B cell (primary cell): ENCODE results near the gene KCNK17. TPM values are rescaled to one million over a fixed set of nuclear protein-coding genes. Genes with fewer than 3 reads are reported as not detected.

Experiments used
- ATAC-seq: fragments of 200-7000 bp; cut with Tn5 transposase; one replicate; pipeline ENCODE4 v1.10.0; 2021; ENCODE audit warnings: low read depth, mild to moderate bottlenecking, moderate number of reproducible peaks, moderate library complexity
- CTCF ChIA-PET: fragments of 350-600 bp; sonication (Branson Sonifier 250); formaldehyde crosslinking; loops from one replicate; lab custom pipeline; 2021; ENCODE audit warnings: antibody characterized with exemption, inconsistent platforms; lab: Charles Lee
- POLR2A ChIA-PET: fragments of 350-600 bp; sonication (Branson Sonifier 250); formaldehyde crosslinking; loops from one replicate; lab custom pipeline; 2021; ENCODE audit warnings: antibody characterized with exemption; lab: Charles Lee
- DNase-seq: peaks from one replicate; pipeline ENCODE4 v3.0.0; 2013
- H2AFZ ChIP-seq: 2 replicates; pipeline ENCODE4 v1.6.1; 2012; ENCODE audit warnings: mild to moderate bottlenecking, low read depth, low read length; ENCODE audit not compliant: insufficient read depth, poor library complexity, severe bottlenecking
- H3K27ac ChIP-seq, 2 donors: 1 replicate in 1 of 2; 2 replicates in 1 of 2; pipeline ENCODE4 v1.5.1; 2012 to 2013; ENCODE audit warnings: low read length in 2 of 2, mild to moderate bottlenecking in 2 of 2, moderate library complexity in 1 of 2
- H3K27me3 ChIP-seq, 4 experiments: fragments of 200-600 bp in 1 of 4; sonication (generic) in 1 of 4; replicated peaks in 1 of 4; 1 replicate in 2 of 4; 2 replicates in 2 of 4; pipeline versions ENCODE4 v1.6.1 to v1.7.0; 2013 to 2016; ENCODE audit warnings: low read length in 3 of 4, mild to moderate bottlenecking in 2 of 4, mixed read lengths in 1 of 4, moderate library complexity in 1 of 4; ENCODE audit not compliant: insufficient read depth in 4 of 4, control insufficient read depth in 3 of 4; ENCODE audit errors: control extremely low read depth in 1 of 4
- H3K36me3 ChIP-seq, 2 experiments: replicated peaks in 1 of 2; 1 replicate in 1 of 2; 2 replicates in 1 of 2; pipeline versions ENCODE4 v1.6.1 to v1.7.1; 2013; ENCODE audit warnings: low read length in 1 of 2; ENCODE audit not compliant: insufficient read depth in 2 of 2, control insufficient read depth in 1 of 2; ENCODE audit errors: control extremely low read depth in 1 of 2, extremely low read depth in 1 of 2
- H3K4me1 ChIP-seq, 2 donors: fragments of 200-600 bp in 1 of 2; sonication (generic) in 1 of 2; 1 replicate in 1 of 2; 2 replicates in 1 of 2; pipeline versions ENCODE4 v1.5.1 to v1.6.1; 2013 to 2017; ENCODE audit warnings: low read length in 2 of 2; ENCODE audit not compliant: control insufficient read depth in 2 of 2, insufficient read depth in 2 of 2
- H3K4me2 ChIP-seq: replicated peaks from 2 replicates; pipeline ENCODE3; 2012; ENCODE audit warnings: mild to moderate bottlenecking, low read depth, low read length; ENCODE audit not compliant: poor library complexity, severe bottlenecking
- H3K4me3 ChIP-seq, 5 experiments: fragments of 200-600 bp in 1 of 5; sonication (generic) in 1 of 5; 1 replicate in 3 of 5; 2 replicates in 2 of 5; pipeline versions ENCODE4 v1.5.1 to v1.7.0; 2011 to 2016; ENCODE audit warnings: low read length in 4 of 5, mild to moderate bottlenecking in 4 of 5, low read depth in 2 of 5, control low read depth in 1 of 5, moderate library complexity in 1 of 5; ENCODE audit not compliant: insufficient read depth in 1 of 5; ENCODE audit errors: control extremely low read depth in 1 of 5, extremely low read depth in 1 of 5
- H3K79me2 ChIP-seq: fragments of 200-600 bp; sonication (generic); one replicate; pipeline ENCODE4 v1.6.0; 2016; ENCODE audit warnings: low read length; ENCODE audit not compliant: control insufficient read depth, insufficient read depth
- H3K9ac ChIP-seq: fragments of 200-600 bp; sonication (generic); 2 replicates; pipeline ENCODE4 v1.6.1; 2017; ENCODE audit warnings: mild to moderate bottlenecking, low read length, moderate library complexity
- H3K9me3 ChIP-seq, 3 donors: one replicate each; pipeline versions ENCODE4 v1.6.1 to v1.7.1; 2013; ENCODE audit warnings: low read length in 2 of 3; ENCODE audit not compliant: control insufficient read depth in 2 of 3, insufficient read depth in 1 of 3; ENCODE audit errors: control extremely low read depth in 1 of 3
- H4K20me1 ChIP-seq: 2 replicates; pipeline ENCODE4 v1.6.0; 2012; ENCODE audit warnings: mild to moderate bottlenecking, low read length; ENCODE audit not compliant: insufficient read depth, control insufficient read depth, poor library complexity, severe bottlenecking
- H3K27ac Mint-ChIP-seq: one replicate; pipeline ENCODE4 v1.8.0; 2021; ENCODE audit warnings: mixed read lengths
- H3K27me3 Mint-ChIP-seq: one replicate; pipeline ENCODE4 v1.8.0; 2021; ENCODE audit warnings: mixed read lengths
- H3K4me1 Mint-ChIP-seq: one replicate; pipeline ENCODE4 v1.8.0; 2021; ENCODE audit warnings: mixed read lengths
- H3K4me3 Mint-ChIP-seq: one replicate; pipeline ENCODE4 v1.8.0; 2021; ENCODE audit warnings: mixed read lengths
- H3K9me3 Mint-ChIP-seq: one replicate; pipeline ENCODE4 v1.8.0; 2022; ENCODE audit warnings: mixed read lengths; ENCODE audit not compliant: insufficient read depth
- EZH2 ChIP-seq: IDR thresholded peaks from 2 replicates; pipeline ENCODE4 v1.6.1; 2012; ENCODE audit warnings: borderline replicate concordance, low read depth, mild to moderate bottlenecking, moderate library complexity, low read length; ENCODE audit not compliant: insufficient read depth, poor library complexity, severe bottlenecking
- WGBS: methylation state at CpG from one replicate; pipeline ENCODE4 v1.1.5; 2013; ENCODE audit warnings: missing lambda C conversion rate; ENCODE audit not compliant: insufficient coverage; 5-methylcytosine and 5-hydroxymethylcytosine counted together
- intact Hi-C: fragments of 100-400 bp; cut with micrococcal nuclease; formaldehyde crosslinking; loops from one replicate; pipeline ENCODE4 v1.10.0; 2022
- polyA plus RNA-seq: library from polyadenylated mRNA; depleted of rRNA; stranded (reverse); fragments of >200 nt; gene quantifications from 2 replicates; pipeline ENCODE4 v1.2.3, GENCODE V29; 2012
- total RNA-seq, 2 donors: library from RNA; stranded (reverse); fragments of 120-200 nt in 1 of 2; gene quantifications; 1 replicate in 1 of 2; 2 replicates in 1 of 2; pipeline versions ENCODE4 v1.2.3 to v1.2.4, GENCODE V29; 2013 to 2022
- TF ChIP-seq, protein P1 (sequence below): fragments of 200-600 bp; IDR thresholded peaks from one replicate; pipeline ENCODE4 v1.8.0; 2022; ENCODE audit warnings: antibody characterized with exemption, mild to moderate bottlenecking

KCNK17 gene
- total and polyA plus RNA-seq, 2 donors (not counting 1 experiment from before 2014, with no cell fraction given) = not detected

DNA sequence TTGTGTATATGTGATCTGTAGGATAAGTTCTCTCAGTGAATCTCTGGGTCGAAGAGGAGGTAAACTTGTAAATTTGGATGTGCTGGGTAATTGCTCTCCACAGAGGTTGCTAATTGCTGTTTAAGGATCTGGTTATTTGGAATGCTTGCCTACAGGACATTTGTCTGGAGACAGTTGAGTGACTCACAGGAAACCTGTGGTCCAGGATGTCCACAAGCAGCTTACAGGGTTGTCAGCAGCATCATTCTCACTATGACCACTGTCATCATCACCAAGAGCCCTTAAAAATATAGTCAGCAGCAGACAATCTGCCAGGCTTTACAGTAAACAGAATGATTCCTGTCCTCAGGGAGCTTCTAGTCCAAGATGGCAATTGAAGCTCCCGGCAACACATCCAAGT is 53.8 kb downstream of the KCNK17 start:
- Histone ChIP-seq H3K4me3 (no peak overlapping the region), H4K20me1 (no peaks in the 10 kb centered on the region), H3K9ac (no peak overlapping the region), H3K9me3 (peaks cover 0 to 2% (median 0%) of the 10 kb centered on the region in 3 donors), H3K27ac (no peak overlapping the region), H3K36me3 (no peaks in the 10 kb centered on the region), H2AFZ (no peak overlapping the region), H3K27me3 (peaks cover 0 to 27% (median 12%) of the 10 kb centered on the region in 4 experiments), H3K4me1 (no peaks in the 10 kb centered on the region), H3K79me2 (no peaks in the 10 kb centered on the region), H3K4me2 (no peak overlapping the region)
- no peaks in the 10 kb centered on the region for H3K9me3 Mint-ChIP-seq
- no peak overlapping the region for H3K4me3 Mint-ChIP-seq
- ChIA-PET POLR2A (no interaction called here), CTCF (no interaction called here)
- H3K27me3 Mint-ChIP-seq = peaks cover 30% of the 10 kb centered on the region
- no peak for TF ChIP-seq EZH2
- TF ChIP-seq, protein P1, sequence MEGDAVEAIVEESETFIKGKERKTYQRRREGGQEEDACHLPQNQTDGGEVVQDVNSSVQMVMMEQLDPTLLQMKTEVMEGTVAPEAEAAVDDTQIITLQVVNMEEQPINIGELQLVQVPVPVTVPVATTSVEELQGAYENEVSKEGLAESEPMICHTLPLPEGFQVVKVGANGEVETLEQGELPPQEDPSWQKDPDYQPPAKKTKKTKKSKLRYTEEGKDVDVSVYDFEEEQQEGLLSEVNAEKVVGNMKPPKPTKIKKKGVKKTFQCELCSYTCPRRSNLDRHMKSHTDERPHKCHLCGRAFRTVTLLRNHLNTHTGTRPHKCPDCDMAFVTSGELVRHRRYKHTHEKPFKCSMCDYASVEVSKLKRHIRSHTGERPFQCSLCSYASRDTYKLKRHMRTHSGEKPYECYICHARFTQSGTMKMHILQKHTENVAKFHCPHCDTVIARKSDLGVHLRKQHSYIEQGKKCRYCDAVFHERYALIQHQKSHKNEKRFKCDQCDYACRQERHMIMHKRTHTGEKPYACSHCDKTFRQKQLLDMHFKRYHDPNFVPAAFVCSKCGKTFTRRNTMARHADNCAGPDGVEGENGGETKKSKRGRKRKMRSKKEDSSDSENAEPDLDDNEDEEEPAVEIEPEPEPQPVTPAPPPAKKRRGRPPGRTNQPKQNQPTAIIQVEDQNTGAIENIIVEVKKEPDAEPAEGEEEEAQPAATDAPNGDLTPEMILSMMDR = no peak
- 86% methylated on average over 1 of the region's 2 CpGs for WGBS
- DNase-seq (no peak), ATAC-seq (no peak)
- no peak overlapping the region for H3K27ac Mint-ChIP-seq
- H3K4me1 Mint-ChIP-seq = no peaks in the 10 kb centered on the region
- intact Hi-C loops = no loop called here

DNA sequence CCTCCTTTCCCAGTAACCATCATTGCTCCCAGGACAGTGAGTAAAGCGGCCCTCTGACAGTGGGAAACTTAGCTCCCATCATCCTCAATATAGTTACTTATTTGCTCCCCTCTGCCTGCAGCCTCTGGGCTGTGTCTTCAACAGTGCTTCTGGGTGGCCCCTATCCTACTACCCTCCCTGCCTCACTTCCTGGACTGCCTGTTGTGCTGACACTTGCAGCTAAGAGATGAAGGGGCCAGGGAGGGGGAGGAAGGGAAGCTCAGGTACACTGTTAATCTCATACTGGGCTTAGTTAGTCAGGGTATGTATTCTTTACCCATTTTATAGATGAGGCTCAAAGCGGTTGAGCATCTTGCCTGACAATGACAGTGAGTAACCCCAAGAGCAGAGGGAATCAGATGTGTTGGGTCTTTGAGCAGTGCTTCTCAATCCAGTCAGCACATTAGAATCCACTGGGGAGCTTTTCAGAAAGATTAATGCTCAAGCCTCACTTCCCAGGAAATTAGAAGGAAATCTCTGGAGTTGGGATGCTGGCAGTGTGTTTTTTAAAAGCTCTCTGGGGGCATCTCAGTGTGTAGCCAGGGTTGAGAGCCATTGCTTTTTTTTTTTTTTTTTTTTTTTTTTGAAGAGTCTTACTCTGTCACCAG is 57.8 kb downstream of the KCNK17 start:
- H2AFZ ChIP-seq = no peak overlapping the region
- H3K4me1 Mint-ChIP-seq = no peaks in the 10 kb centered on the region
- H3K4me2 ChIP-seq = no peak overlapping the region
- POLR2A ChIA-PET = no interaction called here
- H3K79me2 ChIP-seq = no peaks in the 10 kb centered on the region
- H3K9me3 Mint-ChIP-seq = peaks cover 3% of the 10 kb centered on the region
- no peak overlapping the region for H3K4me3 Mint-ChIP-seq
- DNase-seq (no peak), ATAC-seq (no peak)
- H3K9me3 ChIP-seq = peaks cover 0 to 4% (median 0%) of the 10 kb centered on the region in 3 donors
- no peak overlapping the region for H3K27ac Mint-ChIP-seq
- no peaks in the 10 kb centered on the region for H3K36me3 ChIP-seq
- H3K27me3 Mint-ChIP-seq = peaks cover 36% of the 10 kb centered on the region
- no peaks in the 10 kb centered on the region for H3K4me1 ChIP-seq
- 100% methylated on average over 2 of the region's 2 CpGs for WGBS
- no peak overlapping the region for H3K4me3 ChIP-seq
- H4K20me1 ChIP-seq = no peaks in the 10 kb centered on the region
- CTCF ChIA-PET = interaction anchor here (0.6 kb wide), 1 partner anchor 27 kb away, joined by 4 read pairs; no protein-coding TSS in a partner anchor
- H3K9ac ChIP-seq = no peak overlapping the region
- H3K27me3 ChIP-seq = peaks cover 0 to 21% (median 7%) of the 10 kb centered on the region in 4 experiments
- TF ChIP-seq, protein P1 = no peak
- no peak for TF ChIP-seq EZH2
- intact Hi-C loops = no loop called here
- H3K27ac ChIP-seq = no peak overlapping the region
